Measurements from ENCODE around the gene BSG. TPM values are rescaled to one million over a fixed set of nuclear protein-coding genes. Genes with fewer than 3 reads are reported as not detected.

BSG gene
- total and polyA plus RNA-seq, 2 of the 4 experiments (the other 2 are of a cell fraction), result 130 to 698 TPM

DNA sequence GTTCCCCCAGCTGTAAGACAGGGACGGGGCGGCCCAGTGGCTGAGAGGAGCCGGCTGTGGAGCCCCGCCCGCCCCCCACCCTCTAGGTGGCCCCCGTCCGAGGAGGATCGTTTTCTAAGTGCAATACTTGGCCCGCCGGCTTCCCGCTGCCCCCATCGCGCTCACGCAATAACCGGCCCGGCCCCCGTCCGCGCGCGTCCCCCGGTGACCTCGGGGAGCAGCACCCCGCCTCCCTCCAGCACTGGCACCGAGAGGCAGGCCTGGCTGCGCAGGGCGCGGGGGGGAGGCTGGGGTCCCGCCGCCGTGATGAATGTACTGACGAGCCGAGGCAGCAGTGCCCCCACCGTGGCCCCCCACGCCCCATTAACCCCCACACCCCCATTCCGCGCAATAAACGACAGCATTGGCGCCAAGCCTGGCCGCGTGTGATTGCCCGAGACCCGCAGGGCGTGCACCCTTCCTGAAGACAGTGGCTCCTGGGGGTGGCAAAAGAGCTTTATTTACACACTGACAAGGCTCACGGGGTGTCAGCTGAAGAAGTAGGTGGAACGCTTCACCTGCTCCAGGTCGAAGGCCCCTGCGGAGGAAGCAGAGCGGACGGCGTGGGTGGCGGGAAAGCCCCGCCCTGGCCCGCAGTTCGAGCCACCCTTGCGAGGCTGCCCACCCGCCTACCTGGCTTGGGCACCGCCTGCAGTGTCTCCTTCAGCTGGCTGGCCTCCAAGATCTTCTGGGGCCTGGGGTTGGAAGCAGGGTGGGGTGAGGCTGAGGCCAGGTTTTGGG, 44.5 kb downstream of the BSG start:
- Histone ChIP-seq H4K91ac (ENCODE audit: insufficient read depth, low read depth, low read length) (no peak overlapping the region), H2BK20ac (ENCODE audit: low read depth, low read length) (no peak overlapping the region), H3K18ac (ENCODE audit: low read depth, low read length) (no peak overlapping the region), H3K9ac (ENCODE audit: low read depth, low read length) (no peak overlapping the region), H2BK5ac (ENCODE audit: low read depth, low read length, poor library complexity, severe bottlenecking) (no peak overlapping the region), H3K23ac (ENCODE audit: low read depth, low read length) (no peak overlapping the region), H3K14ac (replicated peaks; ENCODE audit: low read depth, low read length) (no peak overlapping the region), H3K27me3 (ENCODE audit: control insufficient read depth, insufficient read depth, low read length) (no peaks in the 10 kb centered on the region; the same call in 1 of the 2 replicates), H2AK9ac (replicated peaks; ENCODE audit: low read depth, low read length, poor library complexity) (no peak overlapping the region), H3K4me2 (ENCODE audit: low read depth, low read length) (no peak overlapping the region), H3K9me3 (ENCODE audit: control insufficient read depth, insufficient read depth, low read length) (no peaks in the 10 kb centered on the region), H4K20me1 (ENCODE audit: insufficient read depth, low read length) (peaks cover 3% of the 10 kb centered on the region), H4K8ac (ENCODE audit: low read depth in 2 of 2, low read length in 2 of 2) (no peak overlapping the region), H2BK120ac (ENCODE audit: low read depth, low read length) (no peak overlapping the region), H3K4me1 (ENCODE audit: control insufficient read depth, insufficient read depth, low read length) (peaks cover 2% of the 10 kb centered on the region; the same call in 1 of the 2 replicates), H3K4ac (ENCODE audit: low read depth, low read length) (no peak overlapping the region), H2AFZ (replicated peaks; ENCODE audit: low read length, poor library complexity) (no peak overlapping the region), H3K27ac (ENCODE audit: insufficient read depth, low read length) (no peak overlapping the region), H3K4me3 (ENCODE audit: insufficient read depth, low read depth, low read length) (no peak overlapping the region), H4K5ac (ENCODE audit: low read depth, low read length) (no peak overlapping the region), H3K36me3 (ENCODE audit: control insufficient read depth, insufficient read depth, low read length) (peaks cover 32% of the 10 kb centered on the region), H2AK5ac (ENCODE audit: low read depth, low read length) (no peak overlapping the region), H2BK15ac (ENCODE audit: low read depth, low read length) (no peak overlapping the region), H3K9me1 (ENCODE audit: insufficient read depth, low read length) (peaks cover 3% of the 10 kb centered on the region), H3K79me1 (ENCODE audit: low read depth in 1 of 2, low read length in 2 of 2) (no peaks in the 10 kb centered on the region), H3K56ac (ENCODE audit: extremely low read depth, insufficient read depth, low read length) (no peak overlapping the region)
- in situ Hi-C loops (cut with MboI; ENCODE audit: low sequenced_read_pairs) (no loop called here), dilution Hi-C loops (cut with HindIII; ENCODE audit: low sequenced_read_pairs, unreplicated experiment) (no loop called here), intact Hi-C loops (cut with micrococcal nuclease) (no loop called here)
- DNase-seq (no peak), ATAC-seq (ENCODE audit: low read depth) (no peak)
- no TSS peak for BruUV-seq (replicated peaks)
- 89% methylated on average over 24 of the region's 58 CpGs; no CpG with 5 or more reads in 1 of the 2 experiments for WGBS, 2 experiments (ENCODE audit: extremely low coverage in 2 of 2, insufficient read length in 1 of 2)
- TF ChIP-seq, protein P1, sequence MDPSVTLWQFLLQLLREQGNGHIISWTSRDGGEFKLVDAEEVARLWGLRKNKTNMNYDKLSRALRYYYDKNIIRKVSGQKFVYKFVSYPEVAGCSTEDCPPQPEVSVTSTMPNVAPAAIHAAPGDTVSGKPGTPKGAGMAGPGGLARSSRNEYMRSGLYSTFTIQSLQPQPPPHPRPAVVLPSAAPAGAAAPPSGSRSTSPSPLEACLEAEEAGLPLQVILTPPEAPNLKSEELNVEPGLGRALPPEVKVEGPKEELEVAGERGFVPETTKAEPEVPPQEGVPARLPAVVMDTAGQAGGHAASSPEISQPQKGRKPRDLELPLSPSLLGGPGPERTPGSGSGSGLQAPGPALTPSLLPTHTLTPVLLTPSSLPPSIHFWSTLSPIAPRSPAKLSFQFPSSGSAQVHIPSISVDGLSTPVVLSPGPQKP (IDR thresholded peaks at IDR 0.05; ENCODE audit: borderline replicate concordance, low read depth, low read length), result no peak
- TF ChIP-seq FOS (IDR thresholded peaks at IDR 0.05; ENCODE audit: low read depth, low read length) (no peak), MAZ (IDR thresholded peaks at IDR 0.05; ENCODE audit: borderline replicate concordance, low read depth, low read length) (no peak), CEBPB (IDR thresholded peaks at IDR 0.05; ENCODE audit: low read depth, low read length) (no peak), SMC3 (IDR thresholded peaks at IDR 0.05; ENCODE audit: low read depth, low read length) (no peak), CHD1 (IDR thresholded peaks at IDR 0.05; ENCODE audit: low read depth, low read length) (no peak), MAFK (IDR thresholded peaks at IDR 0.05; ENCODE audit: low read depth, low read length) (no peak), RCOR1 (IDR thresholded peaks at IDR 0.05; ENCODE audit: insufficient replicate concordance, low read length) (no peak), POLR2A (IDR thresholded peaks at IDR 0.05; ENCODE audit: low read depth, low read length) (no peak), RAD21 (IDR thresholded peaks at IDR 0.05; ENCODE audit: low read length) (no peak), RFX5 (IDR thresholded peaks at IDR 0.05; ENCODE audit: low read depth, low read length) (no peak), NFE2L2 (IDR thresholded peaks at IDR 0.05; ENCODE audit: low read depth, low read length) (no peak), MXI1 (IDR thresholded peaks at IDR 0.05; ENCODE audit: borderline replicate concordance, low read depth, low read length) (no peak)
- TF ChIP-seq, protein P2, sequence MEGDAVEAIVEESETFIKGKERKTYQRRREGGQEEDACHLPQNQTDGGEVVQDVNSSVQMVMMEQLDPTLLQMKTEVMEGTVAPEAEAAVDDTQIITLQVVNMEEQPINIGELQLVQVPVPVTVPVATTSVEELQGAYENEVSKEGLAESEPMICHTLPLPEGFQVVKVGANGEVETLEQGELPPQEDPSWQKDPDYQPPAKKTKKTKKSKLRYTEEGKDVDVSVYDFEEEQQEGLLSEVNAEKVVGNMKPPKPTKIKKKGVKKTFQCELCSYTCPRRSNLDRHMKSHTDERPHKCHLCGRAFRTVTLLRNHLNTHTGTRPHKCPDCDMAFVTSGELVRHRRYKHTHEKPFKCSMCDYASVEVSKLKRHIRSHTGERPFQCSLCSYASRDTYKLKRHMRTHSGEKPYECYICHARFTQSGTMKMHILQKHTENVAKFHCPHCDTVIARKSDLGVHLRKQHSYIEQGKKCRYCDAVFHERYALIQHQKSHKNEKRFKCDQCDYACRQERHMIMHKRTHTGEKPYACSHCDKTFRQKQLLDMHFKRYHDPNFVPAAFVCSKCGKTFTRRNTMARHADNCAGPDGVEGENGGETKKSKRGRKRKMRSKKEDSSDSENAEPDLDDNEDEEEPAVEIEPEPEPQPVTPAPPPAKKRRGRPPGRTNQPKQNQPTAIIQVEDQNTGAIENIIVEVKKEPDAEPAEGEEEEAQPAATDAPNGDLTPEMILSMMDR (conservative IDR thresholded peaks at IDR 0.05; ENCODE audit: low read depth, low read length), result no peak
- TF ChIP-seq, protein P3, sequence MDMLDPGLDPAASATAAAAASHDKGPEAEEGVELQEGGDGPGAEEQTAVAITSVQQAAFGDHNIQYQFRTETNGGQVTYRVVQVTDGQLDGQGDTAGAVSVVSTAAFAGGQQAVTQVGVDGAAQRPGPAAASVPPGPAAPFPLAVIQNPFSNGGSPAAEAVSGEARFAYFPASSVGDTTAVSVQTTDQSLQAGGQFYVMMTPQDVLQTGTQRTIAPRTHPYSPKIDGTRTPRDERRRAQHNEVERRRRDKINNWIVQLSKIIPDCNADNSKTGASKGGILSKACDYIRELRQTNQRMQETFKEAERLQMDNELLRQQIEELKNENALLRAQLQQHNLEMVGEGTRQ (IDR thresholded peaks at IDR 0.05; ENCODE audit: low read depth, low read length), result no peak
- ChIA-PET CTCF (no interaction called here), POLR2A (ENCODE audit: unreplicated experiment) (no interaction called here)
